Testis (tissue), 2 donors: ENCODE measurements around the gene PPID.

Source experiments
- POLR2A ChIP-seq: fragments of 450-650 bp; IDR thresholded peaks from one replicate; pipeline ENCODE4 v1.6.1; 2017; ENCODE audit warnings: antibody characterized with exemption, mild to moderate bottlenecking, moderate library complexity
- TF ChIP-seq, protein P1 (sequence below), 3 experiments: fragments of 450-650 bp in 2 of 3; fragments of 200-600 bp in 1 of 3; sonication (generic) in 1 of 3; IDR thresholded peaks; one replicate each; pipeline ENCODE4 v1.5.1; 2016 to 2019; ENCODE audit warnings: antibody characterized with exemption in 3 of 3, mild to moderate bottlenecking in 2 of 3, moderate library complexity in 1 of 3

GRCh38 chr4:158739600-158739999 is 16.4 kb upstream of the PPID start:
- TF ChIP-seq, protein P1, sequence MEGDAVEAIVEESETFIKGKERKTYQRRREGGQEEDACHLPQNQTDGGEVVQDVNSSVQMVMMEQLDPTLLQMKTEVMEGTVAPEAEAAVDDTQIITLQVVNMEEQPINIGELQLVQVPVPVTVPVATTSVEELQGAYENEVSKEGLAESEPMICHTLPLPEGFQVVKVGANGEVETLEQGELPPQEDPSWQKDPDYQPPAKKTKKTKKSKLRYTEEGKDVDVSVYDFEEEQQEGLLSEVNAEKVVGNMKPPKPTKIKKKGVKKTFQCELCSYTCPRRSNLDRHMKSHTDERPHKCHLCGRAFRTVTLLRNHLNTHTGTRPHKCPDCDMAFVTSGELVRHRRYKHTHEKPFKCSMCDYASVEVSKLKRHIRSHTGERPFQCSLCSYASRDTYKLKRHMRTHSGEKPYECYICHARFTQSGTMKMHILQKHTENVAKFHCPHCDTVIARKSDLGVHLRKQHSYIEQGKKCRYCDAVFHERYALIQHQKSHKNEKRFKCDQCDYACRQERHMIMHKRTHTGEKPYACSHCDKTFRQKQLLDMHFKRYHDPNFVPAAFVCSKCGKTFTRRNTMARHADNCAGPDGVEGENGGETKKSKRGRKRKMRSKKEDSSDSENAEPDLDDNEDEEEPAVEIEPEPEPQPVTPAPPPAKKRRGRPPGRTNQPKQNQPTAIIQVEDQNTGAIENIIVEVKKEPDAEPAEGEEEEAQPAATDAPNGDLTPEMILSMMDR (IDR thresholded peaks at IDR 0.05): no peak
- TF ChIP-seq POLR2A: no peak
